ENCODE measurements around the gene SNX1.
"Not testable (repeated sequence)": the region's sequence is repeated elsewhere in the genome, so short reads cannot be mapped to it uniquely, and the experiment has no call there.

Gene SNX1

DNA sequence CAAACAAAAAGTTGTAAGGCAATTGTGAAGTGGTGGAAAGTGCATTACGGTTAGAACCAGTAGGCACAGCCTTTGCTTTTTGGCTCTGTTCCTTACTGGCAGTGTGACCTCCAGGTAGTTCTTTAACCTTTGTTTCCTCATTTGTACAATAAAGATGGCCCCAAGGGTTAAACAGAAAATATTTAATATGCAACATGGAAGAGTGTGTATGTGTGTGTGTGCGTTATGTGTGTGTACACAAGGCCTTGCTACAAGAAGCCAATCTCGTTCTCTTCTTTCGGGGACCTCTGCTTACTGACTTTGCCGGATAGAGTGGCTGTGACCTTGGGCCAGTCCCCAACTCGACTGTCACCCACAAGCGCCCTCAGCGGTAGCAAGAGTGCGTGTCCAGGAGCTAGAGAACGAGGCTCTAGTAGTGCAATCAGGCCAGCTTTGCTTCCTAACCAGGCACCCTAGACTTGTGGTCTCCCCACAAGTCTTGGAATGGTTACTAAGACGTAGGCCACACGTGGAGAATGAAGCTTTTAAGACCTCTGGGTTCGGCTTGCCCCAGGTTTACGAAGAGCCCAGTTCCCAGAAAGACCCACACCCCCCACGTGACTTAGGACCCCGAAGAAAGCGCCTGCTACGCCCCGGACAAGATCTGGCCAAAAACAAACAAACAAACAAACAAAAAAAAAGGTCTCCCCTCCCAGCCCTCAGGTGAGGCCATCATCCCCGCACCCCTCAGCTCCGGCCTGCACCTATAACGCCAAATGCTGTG lies 2.7 kb upstream of the SNX1 start:
- Histone ChIP-seq H2AFZ (ENCODE audit: low read depth, low read length) (peak overlapping the region; percentile 66), H3K27me3 (ENCODE audit: insufficient read depth, low read length) (no peaks in the 10 kb centered on the region), H3K9me3 (ENCODE audit: low read length) (peaks cover 1% of the 10 kb centered on the region), H3K4me1 (ENCODE audit: insufficient read depth, low read length) (peaks cover 29% of the 10 kb centered on the region), H3K36me3 (ENCODE audit: insufficient read depth, low read length) (peaks cover 11% of the 10 kb centered on the region), H3K4me3 (ENCODE audit: low read length) (peak overlapping the region; percentile 76)

DNA sequence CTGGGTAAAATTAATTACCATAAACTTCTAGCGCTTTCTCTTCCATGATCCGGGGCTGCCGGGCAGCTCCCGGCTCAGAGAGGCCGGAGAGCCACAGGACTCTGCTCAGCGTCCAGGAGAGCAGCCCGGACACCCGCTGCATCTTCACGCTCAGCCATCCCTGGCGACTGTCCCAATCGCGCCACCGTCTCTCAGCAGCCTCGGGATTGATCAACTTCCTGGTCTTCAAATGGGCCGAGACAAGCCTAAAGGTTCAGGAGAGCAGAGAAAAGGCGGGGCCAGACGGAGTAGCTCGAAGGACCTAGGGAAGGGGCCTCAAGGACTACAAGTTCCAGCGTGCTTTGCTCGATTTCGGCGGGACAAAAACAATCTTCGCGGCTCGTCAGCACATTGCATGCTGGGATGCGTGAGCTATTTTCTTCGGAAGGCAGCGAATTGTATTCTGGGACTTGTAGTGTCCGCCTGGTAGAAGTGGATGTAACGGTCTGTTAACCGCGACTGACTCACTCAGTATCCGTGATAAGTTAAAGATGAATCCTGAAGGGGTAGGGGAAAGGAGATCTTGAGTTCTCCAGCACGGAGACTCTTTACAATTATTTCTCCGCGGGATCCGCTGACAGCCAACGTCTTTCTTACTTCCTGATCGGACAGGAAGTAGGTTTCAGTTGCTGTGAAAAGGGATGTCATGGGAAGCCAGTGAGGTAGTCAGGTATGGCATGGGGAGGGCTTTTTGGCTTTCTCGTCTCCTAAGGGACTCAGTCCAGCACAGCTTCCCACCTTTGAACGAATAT lies 2.0 kb upstream of the SNX1 start, which contains the start of gene CIAO2A:
Gene CIAO2A (minus strand): TSS at position 212 of the 791 bp plus-strand sequence. CDS start 70 bp downstream, at position 142.
- H3K4me1 ChIP-seq (ENCODE audit: insufficient read depth, low read length), result peaks cover 31% of the 10 kb centered on the region
- no peaks in the 10 kb centered on the region for H3K27me3 ChIP-seq (ENCODE audit: insufficient read depth, low read length)
- H3K4me3 ChIP-seq (ENCODE audit: low read length), result peak within 1 kb of the TSS; percentile 76
- peaks cover 5% of the 10 kb centered on the region for H3K36me3 ChIP-seq (ENCODE audit: insufficient read depth, low read length)
- H2AFZ ChIP-seq (ENCODE audit: low read depth, low read length), result peak within 1 kb of the TSS; percentile 66
- H3K9me3 ChIP-seq (ENCODE audit: low read length), result no peaks in the 10 kb centered on the region

GRCh38 chr15:64095431-64095794 lies 369 bp upstream of the SNX1 start:
- Histone ChIP-seq H3K36me3 (ENCODE audit: insufficient read depth, low read length) (no peaks in the 10 kb centered on the region), H3K9me3 (ENCODE audit: low read length) (no peaks in the 10 kb centered on the region), H3K27me3 (ENCODE audit: insufficient read depth, low read length) (no peaks in the 10 kb centered on the region), H3K4me3 (ENCODE audit: low read length) (peak overlapping the region; percentile 62), H3K4me1 (ENCODE audit: insufficient read depth, low read length) (peaks cover 31% of the 10 kb centered on the region), H2AFZ (ENCODE audit: low read depth, low read length) (peak overlapping the region; percentile 47)

GRCh38 chr15:64096668-64097384 lies 1.0 kb downstream of the SNX1 start:
- Histone ChIP-seq H3K4me3 (ENCODE audit: low read length) (peak overlapping the region; percentile 62), H3K36me3 (ENCODE audit: insufficient read depth, low read length) (no peaks in the 10 kb centered on the region), H3K27me3 (ENCODE audit: insufficient read depth, low read length) (no peaks in the 10 kb centered on the region), H3K4me1 (ENCODE audit: insufficient read depth, low read length) (peaks cover 31% of the 10 kb centered on the region), H3K9me3 (ENCODE audit: low read length) (no peaks in the 10 kb centered on the region), H2AFZ (ENCODE audit: low read depth, low read length) (no peak overlapping the region)

DNA sequence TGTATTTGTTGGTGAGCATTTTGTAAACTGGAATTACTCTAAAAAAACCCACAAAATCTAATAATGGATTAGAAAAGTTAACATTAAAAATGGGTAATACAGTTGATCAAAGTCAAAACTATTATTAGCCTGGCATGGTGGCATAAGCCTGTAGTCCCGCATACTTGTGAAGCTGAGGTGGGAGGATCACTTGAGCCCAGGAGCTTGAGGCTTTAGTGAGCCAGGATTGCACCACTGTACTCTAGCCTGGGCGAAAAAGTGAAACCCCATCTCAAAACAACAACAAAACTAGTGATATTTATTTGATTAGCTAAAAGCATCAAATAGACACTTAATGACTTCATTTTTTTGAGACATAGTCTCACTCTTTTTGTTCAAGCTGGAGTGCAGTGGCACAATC lies 3.6 kb downstream of the SNX1 start:
- Histone ChIP-seq H3K9me3 (ENCODE audit: low read length) (peaks cover 2% of the 10 kb centered on the region), H3K27me3 (ENCODE audit: insufficient read depth, low read length) (no peaks in the 10 kb centered on the region), H3K36me3 (ENCODE audit: insufficient read depth, low read length) (no peaks in the 10 kb centered on the region), H3K4me1 (ENCODE audit: insufficient read depth, low read length) (peaks cover 23% of the 10 kb centered on the region), H2AFZ (ENCODE audit: low read depth, low read length) (no peak overlapping the region), H3K4me3 (ENCODE audit: low read length) (no peak overlapping the region)

- peaks cover 14% of the 10 kb centered on the region for H3K4me1 ChIP-seq (ENCODE audit: insufficient read depth, low read length)
- peaks cover 2% of the 10 kb centered on the region for H3K9me3 ChIP-seq (ENCODE audit: low read length)
- no peak overlapping the region for H3K4me3 ChIP-seq (ENCODE audit: low read length)
- H2AFZ ChIP-seq (ENCODE audit: low read depth, low read length), result no peak overlapping the region
- H3K36me3 ChIP-seq (ENCODE audit: insufficient read depth, low read length), result no peaks in the 10 kb centered on the region
- no peaks in the 10 kb centered on the region for H3K27me3 ChIP-seq (ENCODE audit: insufficient read depth, low read length)
These were observed 5.2 kb downstream of the SNX1 start for GRCh38 chr15:64100958-64101357.

- no peaks in the 10 kb centered on the region for H3K27me3 ChIP-seq (ENCODE audit: insufficient read depth, low read length)
- H3K4me1 ChIP-seq (ENCODE audit: insufficient read depth, low read length), result peaks cover 7% of the 10 kb centered on the region
- H3K9me3 ChIP-seq (ENCODE audit: low read length), result peaks cover 2% of the 10 kb centered on the region
These were observed 6.7 kb downstream of the SNX1 start for GRCh38 chr15:64102497-64102896.

DNA sequence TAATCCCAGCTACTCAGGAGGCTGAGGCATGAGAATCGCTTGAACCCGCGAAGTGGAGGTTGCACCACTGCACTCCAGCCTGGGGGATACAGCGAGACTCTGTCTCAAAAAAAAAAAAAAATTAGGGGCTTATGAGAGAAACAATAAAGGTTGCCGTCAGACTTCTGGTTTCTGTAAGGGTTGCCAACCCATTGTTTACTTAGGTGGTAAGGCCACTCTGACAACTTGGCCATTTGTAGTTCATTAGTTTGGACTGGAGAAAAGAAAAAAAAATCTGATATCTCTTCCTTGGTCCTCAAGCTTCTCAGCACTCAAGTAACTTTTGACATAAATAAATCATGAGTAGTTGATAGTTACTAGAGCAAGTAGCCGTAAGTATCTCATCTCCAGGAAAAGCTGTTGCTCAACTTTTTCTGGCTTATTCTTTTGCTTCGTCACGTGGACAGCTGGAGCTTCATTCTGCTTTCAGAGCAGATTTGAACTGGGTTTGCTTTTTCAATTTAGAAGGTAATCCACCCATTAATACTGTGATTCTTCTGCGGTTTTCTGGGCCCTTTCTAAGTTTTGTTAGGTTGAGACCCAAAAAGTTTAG lies 9.4 kb downstream of the SNX1 start:
- no peak overlapping the region for H3K4me3 ChIP-seq (ENCODE audit: low read length)
- H3K4me1 ChIP-seq (ENCODE audit: insufficient read depth, low read length), result no peaks in the 10 kb centered on the region
- no peaks in the 10 kb centered on the region for H3K27me3 ChIP-seq (ENCODE audit: insufficient read depth, low read length)
- no peaks in the 10 kb centered on the region for H3K36me3 ChIP-seq (ENCODE audit: insufficient read depth, low read length)
- no peak overlapping the region for H2AFZ ChIP-seq (ENCODE audit: low read depth, low read length)
- peaks cover 2% of the 10 kb centered on the region for H3K9me3 ChIP-seq (ENCODE audit: low read length)

More at GRCh38 chr15:64102497-64102896, 6.7 kb downstream of the SNX1 start:
- Histone ChIP-seq H3K36me3 (ENCODE audit: insufficient read depth, low read length) (no peaks in the 10 kb centered on the region), H2AFZ (ENCODE audit: low read depth, low read length) (no peak overlapping the region), H3K4me3 (ENCODE audit: low read length) (no peak overlapping the region)

- Histone ChIP-seq H3K36me3 (ENCODE audit: insufficient read depth, low read length) (no peaks in the 10 kb centered on the region), H3K27me3 (ENCODE audit: insufficient read depth, low read length) (no peaks in the 10 kb centered on the region), H3K4me1 (ENCODE audit: insufficient read depth, low read length) (no peaks in the 10 kb centered on the region), H2AFZ (ENCODE audit: low read depth, low read length) (no peak overlapping the region), H3K9me3 (ENCODE audit: low read length) (peaks cover 2% of the 10 kb centered on the region), H3K4me3 (ENCODE audit: low read length) (no peak overlapping the region)
These were observed 11.6 kb downstream of the SNX1 start for GRCh38 chr15:64107337-64107736.

- not testable (repeated sequence) for H3K27me3 ChIP-seq (ENCODE audit: insufficient read depth, low read length); H3K9me3 ChIP-seq (ENCODE audit: low read length); H2AFZ ChIP-seq (ENCODE audit: low read depth, low read length); H3K4me1 ChIP-seq (ENCODE audit: insufficient read depth, low read length); H3K4me3 ChIP-seq (ENCODE audit: low read length)
- peaks cover 24% of the 10 kb centered on the region for H3K36me3 ChIP-seq (ENCODE audit: insufficient read depth, low read length)
These were observed 14.4 kb downstream of the SNX1 start for GRCh38 chr15:64110108-64110701.

GRCh38 chr15:64110950-64111678 lies 15.3 kb downstream of the SNX1 start:
- H3K4me1 ChIP-seq (ENCODE audit: insufficient read depth, low read length), result no peaks in the 10 kb centered on the region

GRCh38 chr15:64111679-64112050 lies 15.9 kb downstream of the SNX1 start:
- no peak overlapping the region for H3K4me3 ChIP-seq (ENCODE audit: low read length)
- no peak overlapping the region for H2AFZ ChIP-seq (ENCODE audit: low read depth, low read length)
- H3K9me3 ChIP-seq (ENCODE audit: low read length), result no peaks in the 10 kb centered on the region
- peaks cover 37% of the 10 kb centered on the region for H3K36me3 ChIP-seq (ENCODE audit: insufficient read depth, low read length)
- no peaks in the 10 kb centered on the region for H3K4me1 ChIP-seq (ENCODE audit: insufficient read depth, low read length)
- H3K27me3 ChIP-seq (ENCODE audit: insufficient read depth, low read length), result no peaks in the 10 kb centered on the region

More at GRCh38 chr15:64110950-64111678, 15.3 kb downstream of the SNX1 start:
- Histone ChIP-seq H2AFZ (ENCODE audit: low read depth, low read length) (no peak overlapping the region), H3K9me3 (ENCODE audit: low read length) (no peaks in the 10 kb centered on the region), H3K4me3 (ENCODE audit: low read length) (no peak overlapping the region), H3K27me3 (ENCODE audit: insufficient read depth, low read length) (no peaks in the 10 kb centered on the region), H3K36me3 (ENCODE audit: insufficient read depth, low read length) (peaks cover 31% of the 10 kb centered on the region)
